Muscle of leg (tissue), 11 donors: ENCODE data around the gene DUXA. TPM values are rescaled to one million over a fixed set of nuclear protein-coding genes. Genes with fewer than 3 reads are reported as not detected.
"Not testable (repeated sequence)": the region's sequence is repeated elsewhere in the genome, so short reads cannot be mapped to it uniquely, and the experiment has no call there.

ENCODE experiments used
- DNase-seq: peaks from one replicate; pipeline ENCODE4 v3.0.0; 2013
- H3K27ac ChIP-seq: one replicate; pipeline ENCODE4 v1.5.1; 2013; ENCODE audit warnings: mild to moderate bottlenecking, low read length, control low read depth
- H3K27me3 ChIP-seq: one replicate; pipeline ENCODE4 v1.6.1; 2013; ENCODE audit warnings: low read length; ENCODE audit not compliant: control insufficient read depth, insufficient read depth
- H3K36me3 ChIP-seq: one replicate; pipeline ENCODE4 v1.6.1; 2013; ENCODE audit warnings: low read length; ENCODE audit not compliant: control insufficient read depth, insufficient read depth
- H3K4me1 ChIP-seq: one replicate; pipeline ENCODE4 v1.6.1; 2013; ENCODE audit warnings: low read length; ENCODE audit not compliant: control insufficient read depth, insufficient read depth
- H3K4me3 ChIP-seq: one replicate; pipeline ENCODE4 v1.5.1; 2013; ENCODE audit warnings: low read length, control low read depth
- H3K9me3 ChIP-seq: replicated peaks from 2 replicates; pipeline ENCODE4 v1.6.1; 2013; ENCODE audit warnings: low read depth, low read length; ENCODE audit not compliant: control insufficient read depth
- WGBS: methylation state at CpG from one replicate; pipeline ENCODE4 v1.1.5; 2013; ENCODE audit warnings: missing lambda C conversion rate; ENCODE audit not compliant: insufficient coverage; 5-methylcytosine and 5-hydroxymethylcytosine counted together
- polyA plus RNA-seq, 8 donors: library from polyadenylated mRNA; unstranded; fragments of 120-200 nt; gene quantifications; one replicate each; pipeline versions ENCODE4 v1.2.1 to v1.2.3, GENCODE V29; 2013; ENCODE audit warnings: inconsistent platforms in 1 of 8, low replicate concordance in 1 of 8; ENCODE audit not compliant: insufficient read length in 8 of 8, insufficient read depth in 1 of 8
- total RNA-seq: library from RNA; stranded (reverse); fragments of 120-200 nt; gene quantifications from one replicate; pipeline ENCODE4 v1.2.4, GENCODE V29; 2013

The DUXA gene
- total and polyA plus RNA-seq, 9 donors: not detected

DNA sequence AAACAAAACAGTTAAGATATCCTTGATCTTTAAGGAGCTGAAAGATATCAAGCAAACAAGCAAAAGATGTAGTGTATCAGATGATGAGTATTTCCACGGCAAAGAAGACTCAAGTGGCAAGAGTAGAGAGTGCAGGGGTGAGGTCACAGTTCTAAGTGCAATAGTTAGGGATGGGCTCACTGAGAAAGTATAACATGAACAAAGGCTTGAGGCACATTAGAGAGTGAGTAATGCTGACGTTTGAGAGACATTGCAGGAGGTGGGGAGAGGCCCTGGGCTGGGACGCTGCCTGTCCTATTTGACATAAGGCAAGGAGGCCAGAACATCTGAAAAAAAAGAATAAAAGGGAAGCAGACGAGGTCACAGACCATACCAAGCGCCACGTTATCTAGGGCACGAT lies 1.4 kb downstream of the DUXA start:
- 67% methylated on average over 7 of the region's 7 CpGs for WGBS
- no peaks in the 10 kb centered on the region for H3K36me3 ChIP-seq

DNA sequence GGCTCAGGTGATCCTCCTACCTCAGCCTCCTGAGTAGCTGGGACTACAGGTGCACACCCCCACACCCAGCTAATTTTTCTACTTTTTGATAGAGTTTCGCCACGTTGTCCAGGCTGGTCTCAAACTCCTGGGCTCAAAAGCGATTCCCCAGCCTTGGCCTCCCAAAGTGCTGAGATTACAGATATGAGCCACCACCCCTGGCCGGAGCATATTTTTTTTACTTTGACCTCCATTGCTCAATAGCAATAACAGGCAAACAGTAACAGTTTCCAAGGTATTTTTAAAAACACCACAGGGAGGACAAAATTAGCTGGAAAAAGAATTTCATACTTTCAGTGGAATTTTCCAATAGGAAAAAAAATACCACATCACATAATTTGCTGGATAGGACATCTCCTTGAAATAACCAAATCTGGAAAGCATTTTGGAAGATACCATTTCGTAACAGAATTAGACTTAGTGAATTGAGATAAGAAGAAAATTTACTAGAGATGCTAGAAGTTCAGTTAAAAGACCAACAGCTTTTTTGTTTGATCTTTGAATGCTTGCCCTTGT lies 5.2 kb downstream of the DUXA start:
- Histone ChIP-seq H3K27ac (no peak overlapping the region), H3K4me3 (no peak overlapping the region), H3K9me3 (no peaks in the 10 kb centered on the region), H3K36me3 (no peaks in the 10 kb centered on the region), H3K4me1 (no peaks in the 10 kb centered on the region), H3K27me3 (no peaks in the 10 kb centered on the region)
- 88% methylated on average over 3 of the region's 5 CpGs for WGBS
- peak; percentile 61 for DNase-seq

More for the DNA sequence above, 1.4 kb downstream of the DUXA start:
- no peak overlapping the region for H3K27ac ChIP-seq
- H3K9me3 ChIP-seq: no peaks in the 10 kb centered on the region
- no peak for DNase-seq
- peaks cover 2% of the 10 kb centered on the region for H3K27me3 ChIP-seq
- no peaks in the 10 kb centered on the region for H3K4me1 ChIP-seq
- no peak overlapping the region for H3K4me3 ChIP-seq

DNA sequence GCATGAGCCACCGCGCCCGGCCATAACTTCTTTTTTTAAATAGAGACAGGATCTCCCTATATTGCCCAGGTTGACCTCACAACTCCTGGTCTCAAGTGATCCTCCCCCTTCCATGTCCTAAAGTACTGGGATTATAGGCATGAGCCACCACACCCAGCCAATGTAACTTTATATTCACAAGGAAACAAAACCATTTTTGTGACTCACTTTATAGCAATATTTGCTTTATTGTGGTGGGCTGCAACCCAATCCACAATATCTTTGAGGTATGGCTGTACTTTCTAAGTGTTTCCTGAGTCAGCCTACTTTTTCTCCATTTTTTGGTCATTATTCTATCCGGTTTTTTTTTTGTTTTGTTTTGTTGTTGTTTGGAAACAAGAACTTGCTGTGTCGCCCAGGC lies 14.4 kb downstream of the DUXA start:
- H3K36me3 ChIP-seq: no peaks in the 10 kb centered on the region
- no peaks in the 10 kb centered on the region for H3K27me3 ChIP-seq
- no peak overlapping the region for H3K4me3 ChIP-seq
- no peaks in the 10 kb centered on the region for H3K9me3 ChIP-seq
- WGBS: 94% methylated on average over 3 of the region's 5 CpGs
- no peak overlapping the region for H3K27ac ChIP-seq
- DNase-seq: no peak
- H3K4me1 ChIP-seq: no peaks in the 10 kb centered on the region

DNA sequence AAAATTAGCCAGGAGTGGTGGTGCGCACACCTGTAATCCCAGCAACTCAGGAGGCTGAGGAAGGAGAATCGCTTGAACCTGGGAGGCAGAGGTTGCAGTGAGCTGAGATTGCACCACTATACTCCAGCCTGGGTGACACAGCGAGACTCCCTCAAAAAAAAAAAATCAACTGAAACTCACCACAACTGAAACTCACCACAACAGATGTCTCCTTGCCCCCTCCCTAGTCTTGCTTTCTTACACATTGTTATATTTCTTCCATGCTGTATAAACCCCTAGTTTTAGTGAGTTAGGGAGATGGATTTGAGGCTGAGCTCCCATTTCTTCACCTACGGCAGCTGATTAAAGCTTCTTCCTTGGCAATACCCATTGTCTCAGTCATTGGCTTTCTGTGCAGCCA lies 25.6 kb downstream of the DUXA start:
- Histone ChIP-seq H3K4me1 (no peaks in the 10 kb centered on the region), H3K9me3 (no peaks in the 10 kb centered on the region), H3K4me3 (no peak overlapping the region), H3K27me3 (no peaks in the 10 kb centered on the region), H3K27ac (no peak overlapping the region), H3K36me3 (no peaks in the 10 kb centered on the region)
- no peak for DNase-seq
- WGBS: no CpG with 5 or more reads among the region's 4 CpGs

DNA sequence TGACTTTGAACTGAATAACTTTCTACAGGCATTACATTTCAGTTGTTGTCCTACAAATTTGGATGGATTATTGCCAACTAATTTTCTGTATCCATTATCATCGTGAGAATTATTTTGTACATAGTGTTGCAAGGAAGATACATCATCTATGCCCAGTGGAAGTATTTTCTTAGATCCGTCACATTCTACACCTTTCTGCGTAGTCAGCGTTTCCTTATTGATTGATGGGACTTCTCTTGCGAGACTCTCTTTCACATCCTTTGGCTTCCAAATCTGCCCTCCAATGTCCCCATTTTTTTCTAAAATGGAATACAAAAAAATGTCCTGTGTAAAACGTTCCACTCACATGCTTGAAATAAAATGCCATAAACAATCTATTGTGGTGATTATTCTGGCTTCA lies 31.5 kb downstream of the DUXA start:
- DNase-seq: no peak
- no CpG with 5 or more reads among the region's 6 CpGs for WGBS
- no peak overlapping the region for H3K27ac ChIP-seq
- no peaks in the 10 kb centered on the region for H3K36me3 ChIP-seq
- H3K4me1 ChIP-seq: no peaks in the 10 kb centered on the region
- H3K9me3 ChIP-seq: no peaks in the 10 kb centered on the region
- no peak overlapping the region for H3K4me3 ChIP-seq
- H3K27me3 ChIP-seq: no peaks in the 10 kb centered on the region

DNA sequence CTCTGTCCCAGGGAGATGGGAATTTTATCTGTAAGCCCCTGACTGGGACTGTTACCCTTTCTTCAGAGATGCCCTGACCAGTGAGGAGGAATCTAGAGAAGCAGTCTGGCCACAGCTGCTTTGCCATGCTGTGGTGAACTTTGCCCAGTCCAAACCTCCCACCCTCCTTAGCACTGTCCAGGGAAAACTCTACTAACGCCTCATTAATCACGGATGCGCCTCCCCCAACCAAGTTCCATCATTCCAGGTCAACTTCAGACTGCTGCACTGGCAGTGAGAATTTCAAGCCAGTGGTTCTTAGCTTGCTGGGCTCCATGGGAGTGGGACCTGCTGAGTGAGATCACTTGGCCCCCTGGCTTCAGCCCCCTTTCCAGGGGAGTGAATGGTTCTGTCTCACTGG lies 39.9 kb downstream of the DUXA start:
- not testable (repeated sequence) for H3K27me3 ChIP-seq, H3K4me3 ChIP-seq, H3K36me3 ChIP-seq, H3K9me3 ChIP-seq, DNase-seq, H3K27ac ChIP-seq, H3K4me1 ChIP-seq
- 63% methylated on average over 3 of the region's 3 CpGs for WGBS

DNA sequence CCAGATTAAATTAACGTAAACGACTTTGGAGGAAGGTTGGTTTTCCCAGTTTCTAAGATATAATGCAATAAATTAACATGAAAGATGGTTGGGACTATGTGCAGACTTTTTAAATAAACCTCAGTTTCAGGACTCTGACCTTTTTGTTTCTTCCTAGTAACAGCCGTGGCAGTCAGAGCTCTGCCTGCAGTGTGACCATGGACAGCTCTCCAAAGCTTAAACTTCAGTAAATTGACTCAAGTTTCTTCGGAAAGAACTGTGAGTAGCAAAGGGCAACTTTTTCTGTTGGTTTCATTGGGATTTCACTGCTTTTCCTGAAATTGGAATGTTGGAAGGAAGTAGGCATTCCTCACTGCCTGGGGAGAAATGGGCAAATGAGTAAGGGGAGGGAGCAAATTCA lies 43.4 kb downstream of the DUXA start:
- Histone ChIP-seq H3K36me3 (no peaks in the 10 kb centered on the region), H3K4me1 (no peaks in the 10 kb centered on the region), H3K9me3 (peaks cover 4% of the 10 kb centered on the region), H3K4me3 (no peak overlapping the region), H3K27me3 (no peaks in the 10 kb centered on the region), H3K27ac (no peak overlapping the region)
- DNase-seq: no peak
- 25% methylated on average over 1 of the region's 4 CpGs for WGBS

DNA sequence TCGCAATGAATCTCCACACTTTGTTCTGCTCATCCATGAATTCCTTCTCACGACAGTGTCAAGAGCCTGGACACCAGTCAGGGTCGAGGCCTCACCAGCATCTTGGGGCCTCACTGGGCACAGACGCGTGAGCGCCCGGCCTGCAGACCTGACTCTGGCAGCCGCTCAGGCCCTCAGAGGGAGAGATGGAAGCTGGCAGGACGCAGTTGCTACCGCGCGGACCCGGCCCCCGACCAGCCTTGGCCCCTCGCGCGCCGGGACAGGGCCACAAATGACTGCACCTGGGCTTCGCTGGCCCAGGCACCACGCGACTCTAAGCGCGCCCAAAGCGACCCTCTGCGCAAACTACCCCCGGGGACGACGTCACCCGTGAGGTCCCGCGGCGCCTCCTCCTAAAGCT lies 48.4 kb downstream of the DUXA start:
- no peaks in the 10 kb centered on the region for H3K4me1 ChIP-seq
- H3K27me3 ChIP-seq: no peaks in the 10 kb centered on the region
- H3K36me3 ChIP-seq: no peaks in the 10 kb centered on the region
- peaks cover 4% of the 10 kb centered on the region for H3K9me3 ChIP-seq
- DNase-seq: no peak
- WGBS: 62% methylated on average over 31 of the region's 32 CpGs
- H3K4me3 ChIP-seq: no peak overlapping the region
- no peak overlapping the region for H3K27ac ChIP-seq

DNA sequence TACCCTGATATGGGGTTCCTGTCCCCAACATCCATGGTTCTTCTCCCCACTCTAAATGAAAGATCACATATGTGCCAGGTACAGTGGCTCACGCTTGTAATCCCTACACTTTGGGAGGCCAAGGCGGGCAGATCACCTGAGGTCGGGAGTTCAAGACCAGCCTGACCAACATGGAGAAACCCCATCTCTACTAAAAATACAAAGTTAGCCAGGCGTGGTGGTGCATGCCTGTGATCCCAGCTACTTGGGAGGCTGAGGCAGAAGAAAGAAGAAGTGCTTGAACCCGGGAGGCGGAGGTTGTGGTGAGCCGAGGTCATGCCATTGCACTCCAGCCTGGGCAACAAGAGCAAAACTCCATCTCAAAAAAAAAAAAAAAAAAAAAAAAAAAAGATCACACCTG lies 53.8 kb downstream of the DUXA start:
- DNase-seq, H3K27ac ChIP-seq, H3K4me3 ChIP-seq, H3K4me1 ChIP-seq, H3K36me3 ChIP-seq, H3K27me3 ChIP-seq: not testable (repeated sequence)
- peaks cover 13% of the 10 kb centered on the region for H3K9me3 ChIP-seq
- WGBS: no CpG with 5 or more reads among the region's 7 CpGs

DNA sequence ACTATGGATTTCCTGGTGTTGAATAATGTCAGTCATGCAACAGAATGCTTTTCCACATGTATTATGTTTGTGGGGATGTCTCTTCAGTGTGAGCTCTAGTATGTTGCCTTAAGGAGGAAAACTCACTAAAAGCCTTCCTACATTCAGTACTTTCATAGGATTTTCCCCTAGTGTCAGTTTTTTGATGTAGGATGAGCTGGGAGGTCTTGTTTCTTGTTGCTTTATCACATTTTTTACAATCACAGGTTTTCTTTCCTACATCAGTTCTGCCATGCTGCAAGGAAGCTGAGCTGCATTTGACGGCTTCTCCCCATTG lies 56.0 kb downstream of the DUXA start:
- no peak for DNase-seq
- no peak overlapping the region for H3K27ac ChIP-seq
- H3K36me3 ChIP-seq: no peaks in the 10 kb centered on the region
- 100% methylated on average over 1 of the region's 1 CpG for WGBS
- peaks cover 13% of the 10 kb centered on the region for H3K9me3 ChIP-seq
- no peak overlapping the region for H3K4me3 ChIP-seq
- peaks cover 7% of the 10 kb centered on the region for H3K27me3 ChIP-seq
- no peaks in the 10 kb centered on the region for H3K4me1 ChIP-seq

DNA sequence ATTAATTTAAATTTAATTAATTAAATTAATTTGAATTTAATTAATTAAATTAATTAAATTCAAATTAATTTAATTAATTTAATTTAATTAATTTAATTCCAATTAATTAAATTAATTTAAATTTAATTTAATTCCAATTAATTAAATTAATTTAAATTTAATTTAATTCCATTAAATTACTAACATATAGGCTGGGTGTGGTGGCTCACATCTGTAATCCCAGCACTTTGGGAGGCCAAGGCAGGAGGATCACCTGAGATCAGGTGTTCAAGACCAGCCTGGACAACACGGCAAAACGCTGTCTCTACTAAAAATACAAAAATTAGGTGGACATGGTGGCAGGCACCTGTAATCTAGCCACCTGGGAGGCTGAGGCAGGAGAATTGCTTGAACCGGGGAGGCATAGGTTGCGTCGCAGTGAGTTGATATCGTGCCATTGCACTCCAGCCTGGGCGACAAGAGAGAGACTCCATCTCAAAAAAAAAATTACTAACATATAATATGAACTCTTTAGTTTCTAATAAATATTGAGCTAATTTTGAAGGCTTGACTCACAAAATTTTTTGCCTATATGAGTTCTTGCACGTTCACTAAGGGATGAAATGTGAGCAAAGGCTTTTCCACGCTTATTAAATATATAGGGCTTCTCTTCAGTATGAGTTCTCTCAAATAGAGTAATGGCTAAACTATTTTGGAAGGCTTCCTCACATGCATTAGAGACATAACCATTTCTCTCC lies 56.5 kb downstream of the DUXA start:
- no peak for DNase-seq
- H3K36me3 ChIP-seq: no peaks in the 10 kb centered on the region
- WGBS: no CpG with 5 or more reads among the region's 9 CpGs
- no peak overlapping the region for H3K4me3 ChIP-seq
- no peak overlapping the region for H3K27ac ChIP-seq
- H3K27me3 ChIP-seq: peaks cover 12% of the 10 kb centered on the region
- H3K9me3 ChIP-seq: peaks cover 13% of the 10 kb centered on the region
- no peaks in the 10 kb centered on the region for H3K4me1 ChIP-seq
